MM.1S (cell line): ENCODE data around the gene ADAMTSL3.

ENCODE experiments used
- CTCF ChIP-seq: fragments of 300-600 bp; sonication (generic); IDR thresholded peaks from 2 replicates; pipeline ENCODE4 v1.5.1; 2016; ENCODE audit warnings: antibody characterized with exemption, low read length, mixed read lengths
- EZH2phosphoT487 ChIP-seq: fragments of 300-600 bp; sonication (generic); IDR thresholded peaks from 2 replicates; pipeline ENCODE4 v1.6.1; 2018; ENCODE audit warnings: antibody characterized with exemption, low read length

- TF ChIP-seq CTCF = no peak
- no peak for TF ChIP-seq EZH2phosphoT487
Observed at GRCh38 chr15:83854321-83854720, 200.4 kb downstream of the ADAMTSL3 start.
